Retinal pigment epithelial cell (primary cell): ENCODE measurements around the gene WTAP.
A peak's percentile ranks its signal among the peaks of the same experiment; 100 is the strongest.

ENCODE experiments used
- DNase-seq: peaks from one replicate; pipeline ENCODE4 v3.0.0-alpha.2; 2010; ENCODE audit warnings: low read depth
- H3K4me3 ChIP-seq: 2 replicates; pipeline ENCODE4 v1.5.1; 2011; ENCODE audit warnings: mild to moderate bottlenecking, low read length, control low read depth, moderate library complexity
- CTCF ChIP-seq: conservative IDR thresholded peaks from 2 replicates; pipeline ENCODE4 v1.5.1; 2011; ENCODE audit warnings: low read depth, low read length, control low read depth, inconsistent platforms

Gene WTAP

GRCh38 chr6:159682295-159682694, 45.0 kb upstream of the WTAP start:
- TF ChIP-seq CTCF: no peak
- DNase-seq: peak; percentile 91
- H3K4me3 ChIP-seq: no peak overlapping the region

GRCh38 chr6:159682810-159683209, 44.5 kb upstream of the WTAP start:
- DNase-seq: no peak
- no peak for TF ChIP-seq CTCF
- no peak overlapping the region for H3K4me3 ChIP-seq

GRCh38 chr6:159684013-159684304, 43.3 kb upstream of the WTAP start:
- H3K4me3 ChIP-seq: no peak overlapping the region
- no peak for TF ChIP-seq CTCF
- DNase-seq: no peak

- H3K4me3 ChIP-seq: no peak overlapping the region
- no peak for DNase-seq
- TF ChIP-seq CTCF: no peak
These were observed 41.3 kb upstream of the WTAP start for GRCh38 chr6:159686040-159686439.

GRCh38 chr6:159686703-159687102, 40.6 kb upstream of the WTAP start:
- TF ChIP-seq CTCF: no peak
- H3K4me3 ChIP-seq: no peak overlapping the region

GRCh38 chr6:159687341-159687740, 40.0 kb upstream of the WTAP start:
- no peak for DNase-seq
- no peak overlapping the region for H3K4me3 ChIP-seq
- peak; percentile 4 for TF ChIP-seq CTCF

More at GRCh38 chr6:159686703-159687102, 40.6 kb upstream of the WTAP start:
- DNase-seq: no peak

GRCh38 chr6:159688266-159688905, 38.9 kb upstream of the WTAP start:
- no peak for TF ChIP-seq CTCF
- DNase-seq: no peak
- no peak overlapping the region for H3K4me3 ChIP-seq
